ENCODE measurements around the gene B3GLCT.
"Not testable (repeated sequence)": the region's sequence is repeated elsewhere in the genome, so short reads cannot be mapped to it uniquely, and the experiment has no call there.

The B3GLCT gene
- total RNA-seq = 7.3 reads per million, percentile 26 among the genes with 10 or more reads in this experiment

GRCh38 chr13:31199849-31200636 is at the start of gene B3GLCT:
TSS of gene B3GLCT (plus strand) at chr13:31199975. CDS start at chr13:31200085, 110 bp downstream.
- peak; percentile 68 for DNase-seq

DNA sequence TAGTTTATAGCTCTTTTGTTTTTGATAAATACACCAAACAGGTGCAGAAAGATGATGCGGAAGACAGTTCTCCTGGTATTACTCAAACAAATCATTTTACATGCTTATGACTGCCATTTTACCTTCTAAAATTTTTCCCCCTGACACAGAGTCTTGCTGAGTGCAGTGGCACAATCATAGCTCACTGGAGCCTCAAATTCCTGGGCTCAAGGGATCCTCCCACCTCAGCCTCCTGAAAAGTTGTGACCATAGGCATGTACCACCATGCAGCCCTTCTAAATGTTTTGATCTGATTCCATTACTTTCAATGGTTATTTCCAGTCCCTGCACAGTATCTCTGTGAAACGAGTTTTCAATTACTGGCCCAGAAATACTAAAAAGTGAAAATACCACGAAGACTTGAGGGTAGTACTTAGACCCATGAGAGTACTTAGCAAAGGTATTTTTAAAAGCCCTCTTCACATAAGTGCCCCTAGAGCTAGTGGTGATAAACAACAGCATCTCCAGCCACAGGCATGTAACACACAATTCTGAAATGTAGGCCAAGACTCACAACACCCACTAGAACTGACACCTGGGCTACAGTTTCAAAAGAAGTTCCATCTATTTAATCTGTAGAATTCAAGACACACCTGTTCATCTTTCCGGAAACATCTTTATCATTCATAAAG is 49.3 kb upstream of the B3GLCT start:
- DNase-seq = no peak

GRCh38 chr13:31151837-31152236 is 47.9 kb upstream of the B3GLCT start:
- DNase-seq = no peak

DNA sequence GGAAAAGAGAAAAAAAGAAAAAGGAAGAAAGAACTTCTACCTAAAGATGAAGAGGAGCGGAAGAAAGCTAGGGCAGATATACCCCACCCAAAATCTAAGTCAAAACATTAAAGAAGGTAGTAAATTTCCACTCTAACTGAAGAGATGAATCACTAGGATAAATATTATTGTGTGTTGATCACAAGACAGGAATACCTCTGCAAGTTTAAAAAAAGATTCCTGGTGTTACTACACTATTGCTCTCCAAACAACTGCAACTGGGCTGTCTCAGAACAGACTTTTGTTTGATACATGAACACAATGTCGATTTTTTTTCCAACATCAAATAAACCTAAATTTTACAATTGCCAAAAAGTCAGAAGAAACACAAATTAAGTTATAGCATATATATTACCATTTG is 44.8 kb upstream of the B3GLCT start:
- DNase-seq = no peak

DNA sequence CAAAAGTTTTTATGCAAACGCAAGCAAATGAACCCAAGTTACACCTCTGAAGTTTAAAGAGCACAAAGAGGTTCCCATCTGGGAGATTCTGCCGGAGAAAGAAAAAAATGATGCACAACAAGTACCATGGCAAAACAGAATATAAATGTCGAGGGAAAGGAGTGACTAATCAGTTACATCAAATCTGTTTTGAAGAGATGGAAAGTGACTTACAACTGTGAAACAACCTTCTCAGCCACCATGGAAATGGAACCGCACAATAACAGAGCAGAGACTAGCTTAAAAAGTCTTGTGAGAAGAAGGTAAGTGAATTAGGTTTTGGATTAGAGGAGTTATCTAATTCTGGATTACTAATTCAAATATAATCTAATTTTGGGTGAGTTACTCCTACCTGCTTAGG is 40.5 kb upstream of the B3GLCT start:
- DNase-seq = no peak

GRCh38 chr13:31160857-31161556 is 38.8 kb upstream of the B3GLCT start:
- peak; percentile 42 for DNase-seq

GRCh38 chr13:31161557-31162150 is 38.1 kb upstream of the B3GLCT start, which contains the start of gene HSPH1:
TSS of gene HSPH1 (minus strand) at chr13:31161904. CDS start at chr13:31161582, 322 bp downstream.
- DNase-seq = peak; percentile 99

DNA sequence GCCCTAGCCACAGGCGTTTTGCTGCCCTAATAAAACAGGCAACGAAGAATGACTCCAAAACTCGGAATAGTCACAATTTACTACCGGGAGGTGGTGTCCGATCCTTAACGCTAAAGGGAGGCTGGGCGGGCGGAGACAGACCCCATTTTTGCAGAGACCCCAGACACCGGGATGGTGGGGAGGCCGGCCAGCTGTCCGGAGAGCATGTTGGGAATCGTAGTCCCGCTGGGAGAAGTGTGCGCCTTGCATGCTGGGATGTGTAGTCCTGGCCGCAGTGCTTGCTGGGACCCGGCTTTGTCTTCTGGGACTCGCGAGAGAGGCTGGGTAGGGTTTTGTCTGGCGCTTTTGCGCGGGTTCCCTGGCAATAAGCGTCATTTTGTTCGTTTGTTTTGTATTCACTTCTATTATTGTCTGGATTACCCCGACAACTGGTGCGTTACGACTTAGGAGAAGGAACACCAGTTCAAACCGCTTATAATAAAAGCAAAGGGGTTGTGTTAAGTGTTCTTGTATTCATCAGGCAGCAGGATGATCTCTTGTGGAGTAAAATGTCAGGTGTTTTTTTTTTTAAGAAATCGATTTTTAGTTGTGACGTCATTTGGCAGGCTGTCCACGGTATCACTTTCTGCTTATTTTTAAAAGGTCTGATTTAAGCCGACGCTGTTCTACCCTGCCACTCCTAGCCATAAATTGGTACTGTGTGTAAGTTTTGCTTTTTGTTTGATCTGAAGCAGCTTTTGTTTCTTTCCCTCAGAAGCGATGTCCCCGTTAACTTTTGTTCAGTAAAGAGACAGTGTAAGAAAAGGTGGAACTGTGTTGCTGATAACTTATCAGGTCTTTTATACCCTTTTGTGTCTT is 37.4 kb upstream of the B3GLCT start:
- DNase-seq = peak; percentile 94

DNA sequence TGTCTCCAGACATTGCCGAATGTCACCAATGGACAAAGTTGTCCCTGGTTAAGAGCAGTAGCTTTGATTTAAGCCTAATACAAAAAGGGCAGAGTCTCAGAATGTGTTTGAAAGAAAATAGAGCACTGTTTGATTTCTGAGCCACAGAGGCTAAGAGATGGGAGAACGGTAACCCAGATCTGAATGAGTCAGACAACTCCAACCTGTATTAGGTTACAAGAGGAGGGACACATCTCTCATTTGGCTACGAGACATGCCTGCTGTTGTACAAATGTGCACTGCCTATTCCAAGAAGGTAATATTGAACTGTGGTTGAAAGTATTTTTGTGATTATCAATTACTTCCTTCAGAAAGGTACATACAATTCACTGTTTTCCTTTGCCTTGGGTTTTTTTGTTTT is 33.2 kb upstream of the B3GLCT start:
- no peak for DNase-seq

- DNase-seq = no peak
Observed at GRCh38 chr13:31167490-31167889, 32.3 kb upstream of the B3GLCT start.

DNA sequence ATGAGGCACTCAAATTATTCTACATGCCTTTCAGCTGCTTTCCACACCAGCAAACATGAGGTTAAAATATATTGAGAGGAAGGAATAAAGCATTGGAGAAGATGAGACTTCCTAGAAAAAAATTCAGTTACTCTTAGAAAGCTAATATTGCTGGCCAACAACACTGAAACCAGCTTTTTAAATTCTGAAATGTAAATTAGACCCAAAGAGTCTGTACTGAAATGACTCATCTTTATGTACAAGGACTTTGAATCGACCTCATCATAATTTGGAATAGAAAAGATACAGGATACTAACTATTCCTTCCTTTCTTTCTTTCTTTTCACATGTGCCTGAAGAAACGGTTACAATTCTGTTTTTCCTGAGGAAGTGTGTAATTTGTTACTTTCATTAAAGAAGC is 31.6 kb upstream of the B3GLCT start:
- DNase-seq = no peak

GRCh38 chr13:31168736-31169135 is 31.0 kb upstream of the B3GLCT start:
- no peak for DNase-seq

DNA sequence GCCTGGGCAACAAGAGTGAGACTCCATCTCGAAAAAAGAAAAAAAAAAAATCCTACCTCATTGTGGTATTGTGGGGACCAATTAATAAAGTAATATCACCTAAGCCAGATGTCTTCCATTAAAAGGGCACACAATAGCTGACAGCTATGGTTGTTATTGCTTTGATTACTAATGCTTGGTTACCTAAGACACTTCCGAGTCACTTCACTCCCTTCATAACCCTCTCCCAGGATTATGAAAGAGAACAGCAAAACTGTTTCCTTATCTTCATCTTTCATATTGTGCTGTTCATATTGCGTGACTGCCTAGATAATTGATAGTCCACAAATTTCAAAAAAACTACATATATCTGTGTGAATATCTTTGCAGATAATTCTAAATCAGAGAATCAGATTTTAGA is 27.8 kb upstream of the B3GLCT start:
- no peak for DNase-seq

DNA sequence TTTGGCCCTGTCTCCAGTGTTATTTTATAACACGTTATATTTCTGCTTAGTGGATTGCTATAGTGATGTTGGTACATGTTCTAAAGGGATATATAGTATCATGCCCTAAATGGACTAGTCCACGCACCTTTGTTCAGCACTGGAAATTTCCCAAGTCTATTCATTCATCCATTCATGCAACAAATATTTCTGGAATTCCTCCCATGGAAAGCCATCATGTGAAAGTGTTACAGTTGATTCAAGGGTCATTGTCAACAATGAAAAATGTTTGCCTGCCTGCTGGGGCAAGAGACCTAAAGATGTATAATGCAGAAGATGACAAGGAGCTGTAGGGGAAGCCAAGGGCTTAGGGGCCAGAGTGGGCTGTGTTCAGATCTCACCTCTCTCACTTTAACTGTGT is 27.2 kb upstream of the B3GLCT start:
- DNase-seq = no peak

DNA sequence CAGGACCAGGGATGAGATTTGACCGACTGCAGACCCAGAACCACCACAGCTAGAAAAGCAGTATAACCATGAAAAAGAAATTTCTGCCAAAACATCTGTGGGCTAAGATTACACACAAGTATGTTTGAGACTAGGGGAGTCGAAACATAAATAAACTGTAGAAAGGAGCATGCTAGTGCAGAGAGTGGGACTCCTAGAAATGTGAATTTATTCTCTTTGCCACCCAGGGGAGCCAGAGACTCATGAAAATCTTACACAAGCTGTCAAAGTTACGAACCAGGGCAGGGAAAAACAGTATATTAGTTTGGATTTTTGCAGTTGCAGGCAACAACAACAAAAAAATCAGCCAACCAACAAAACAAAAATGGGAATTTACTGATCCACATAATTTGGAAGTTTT is 25.8 kb upstream of the B3GLCT start:
- no peak for DNase-seq

DNA sequence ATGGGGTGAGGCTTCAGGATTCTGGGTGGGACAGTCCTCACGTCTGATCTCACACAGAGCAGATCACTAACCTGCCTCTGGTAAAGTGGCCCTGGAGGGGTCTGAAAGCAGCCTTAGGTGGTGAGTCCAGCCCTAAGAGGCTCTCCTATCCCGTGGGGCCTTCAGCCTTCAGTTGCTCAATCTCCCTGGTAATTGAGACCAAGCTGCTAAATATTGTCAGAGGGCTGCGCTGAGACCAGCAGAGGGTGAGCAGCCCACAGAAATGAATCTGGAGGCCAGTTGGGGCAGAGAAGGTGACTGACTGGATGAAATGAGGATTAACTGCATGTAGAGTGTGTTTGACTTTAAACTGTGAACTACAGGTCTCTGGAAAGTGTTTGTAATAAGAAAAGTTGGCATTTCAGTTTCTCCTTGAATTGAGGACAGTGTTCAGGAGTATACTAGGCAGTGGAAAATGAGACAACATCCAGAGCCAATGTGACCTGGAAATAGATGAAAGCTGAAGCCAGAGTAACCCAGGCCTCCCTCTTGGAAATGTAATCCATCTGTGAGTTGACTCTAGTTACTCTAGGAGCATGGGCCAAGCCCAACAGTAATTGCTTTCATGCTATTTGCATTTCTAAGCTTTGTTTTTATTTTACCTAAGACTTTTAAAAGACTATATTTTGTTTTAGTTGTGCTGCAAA is 23.8 kb upstream of the B3GLCT start:
- no peak for DNase-seq

DNA sequence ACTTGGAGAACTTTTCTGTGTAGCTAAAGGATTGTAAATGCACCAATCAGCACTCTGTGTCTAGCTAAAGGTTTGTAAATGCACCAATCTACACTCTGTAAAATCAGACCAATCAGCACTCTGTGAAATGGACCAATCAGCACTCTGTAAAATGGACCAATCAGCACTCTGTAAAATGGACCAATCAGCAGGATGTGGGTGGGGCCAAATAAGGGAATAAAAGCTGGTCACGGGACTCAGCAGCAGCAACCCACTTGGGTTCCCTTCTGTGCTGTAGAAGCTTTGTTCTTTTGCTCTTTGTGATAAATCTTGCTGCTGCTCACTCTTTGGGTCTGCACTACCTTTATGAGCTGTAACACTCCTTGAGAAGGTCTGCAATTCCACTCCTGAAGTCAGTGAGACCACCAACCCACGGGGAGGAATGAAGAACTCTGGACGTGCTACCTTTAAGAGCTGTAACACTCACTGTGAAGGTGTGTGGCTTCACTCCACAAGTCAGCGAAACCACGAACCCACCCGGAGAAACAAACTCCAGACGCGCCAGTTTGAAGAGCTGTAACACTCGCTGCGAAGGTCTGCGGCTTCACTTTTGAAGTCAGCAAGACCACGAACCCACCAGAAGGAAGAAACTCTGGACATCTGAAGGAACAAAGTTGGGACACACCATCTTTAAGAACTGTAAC is 21.8 kb upstream of the B3GLCT start:
- not testable (repeated sequence) for DNase-seq

GRCh38 chr13:31179241-31179640 is 20.5 kb upstream of the B3GLCT start:
- no peak for DNase-seq

- no peak for DNase-seq
Observed at GRCh38 chr13:31179754-31180153, 20.0 kb upstream of the B3GLCT start.

GRCh38 chr13:31182987-31183386 is 16.8 kb upstream of the B3GLCT start:
- no peak for DNase-seq

GRCh38 chr13:31184451-31184850 is 15.3 kb upstream of the B3GLCT start:
- no peak for DNase-seq
